IPS DF 6.9 (cell line): ENCODE measurements around the gene TMEM259.

Source experiments
- DNase-seq: peaks from one replicate; pipeline ENCODE4 v3.0.0-alpha.2; 2013; ENCODE audit warnings: low read depth, low spot score
- H3K27ac ChIP-seq: one replicate; pipeline ENCODE4 v1.5.1; 2013; ENCODE audit warnings: low read length, control low read depth
- H3K27me3 ChIP-seq: 2 replicates; pipeline ENCODE4 v1.6.1; 2013; ENCODE audit warnings: mild to moderate bottlenecking, low read length; ENCODE audit not compliant: control insufficient read depth, insufficient read depth
- H3K36me3 ChIP-seq: 2 replicates; pipeline ENCODE4 v1.6.1; 2013; ENCODE audit warnings: low read length; ENCODE audit not compliant: control insufficient read depth, insufficient read depth
- H3K4me1 ChIP-seq: 2 replicates; pipeline ENCODE4 v1.6.1; 2013; ENCODE audit warnings: low read length; ENCODE audit not compliant: control insufficient read depth, insufficient read depth
- H3K4me3 ChIP-seq: 2 replicates; pipeline ENCODE4 v1.5.1; 2013; ENCODE audit warnings: mild to moderate bottlenecking, low read length
- H3K9me3 ChIP-seq: 2 replicates; pipeline ENCODE4 v1.6.1; 2013; ENCODE audit warnings: low read length, inconsistent platforms; ENCODE audit not compliant: control insufficient read depth, insufficient read depth
- WGBS: extraction: QIAGEN DNeasy Blood & Tissue Kit; methylation state at CpG from one replicate; pipeline ENCODE4 v1.1.7; 2013; ENCODE audit warnings: mixed read lengths, missing lambda C conversion rate; ENCODE audit not compliant: insufficient read length, insufficient coverage; 5-methylcytosine and 5-hydroxymethylcytosine counted together

The TMEM259 gene

GRCh38 chr19:1047696-1048147 lies 26.8 kb upstream of the TMEM259 start:
- Histone ChIP-seq H3K36me3 (peaks cover 9% of the 10 kb centered on the region; the same call in 1 of the 2 replicates), H3K9me3 (no peaks in the 10 kb centered on the region), H3K4me3 (no peak overlapping the region), H3K4me1 (peaks cover 2% of the 10 kb centered on the region; the same call in 1 of the 2 replicates), H3K27me3 (no peaks in the 10 kb centered on the region), H3K27ac (no peak overlapping the region)
- no peak for DNase-seq
- WGBS = no CpG with 5 or more reads among the region's 20 CpGs

DNA sequence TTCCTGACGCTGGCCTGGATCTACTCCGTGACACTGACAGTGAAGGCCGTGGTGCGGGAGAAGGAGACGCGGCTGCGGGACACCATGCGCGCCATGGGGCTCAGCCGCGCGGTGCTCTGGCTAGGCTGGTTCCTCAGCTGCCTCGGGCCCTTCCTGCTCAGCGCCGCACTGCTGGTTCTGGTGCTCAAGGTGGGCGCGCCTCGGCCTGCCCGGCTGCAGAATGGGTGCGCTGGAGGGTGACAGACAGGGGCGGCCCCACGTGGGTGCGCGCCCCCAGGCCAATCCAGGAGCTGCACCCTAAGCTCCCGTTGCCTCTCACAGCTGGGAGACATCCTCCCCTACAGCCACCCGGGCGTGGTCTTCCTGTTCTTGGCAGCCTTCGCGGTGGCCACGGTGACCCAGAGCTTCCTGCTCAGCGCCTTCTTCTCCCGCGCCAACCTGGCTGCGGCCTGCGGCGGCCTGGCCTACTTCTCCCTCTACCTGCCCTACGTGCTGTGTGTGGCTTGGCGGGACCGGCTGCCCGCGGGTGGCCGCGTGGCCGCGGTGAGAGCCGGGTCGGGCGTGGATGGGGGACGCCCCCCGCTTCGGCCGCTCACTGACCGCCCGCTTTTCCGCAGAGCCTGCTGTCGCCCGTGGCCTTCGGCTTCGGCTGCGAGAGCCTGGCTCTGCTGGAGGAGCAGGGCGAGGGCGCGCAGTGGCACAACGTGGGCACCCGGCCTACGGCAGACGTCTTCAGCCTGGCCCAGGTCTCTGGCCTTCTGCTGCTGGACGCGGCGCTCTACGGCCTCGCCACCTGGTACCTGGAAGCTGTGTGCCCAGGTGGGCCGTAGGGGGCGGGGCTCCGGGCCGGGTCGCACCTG lies 26.1 kb upstream of the TMEM259 start:
- H3K4me1 ChIP-seq = peaks cover 2% of the 10 kb centered on the region; the same call in 1 of the 2 replicates
- DNase-seq = no peak
- H3K9me3 ChIP-seq = no peaks in the 10 kb centered on the region
- no peak overlapping the region for H3K27ac ChIP-seq
- H3K36me3 ChIP-seq = peaks cover 12% of the 10 kb centered on the region; the same call in 1 of the 2 replicates
- H3K27me3 ChIP-seq = no peaks in the 10 kb centered on the region
- WGBS = no CpG with 5 or more reads among the region's 77 CpGs
- H3K4me3 ChIP-seq = no peak overlapping the region

DNA sequence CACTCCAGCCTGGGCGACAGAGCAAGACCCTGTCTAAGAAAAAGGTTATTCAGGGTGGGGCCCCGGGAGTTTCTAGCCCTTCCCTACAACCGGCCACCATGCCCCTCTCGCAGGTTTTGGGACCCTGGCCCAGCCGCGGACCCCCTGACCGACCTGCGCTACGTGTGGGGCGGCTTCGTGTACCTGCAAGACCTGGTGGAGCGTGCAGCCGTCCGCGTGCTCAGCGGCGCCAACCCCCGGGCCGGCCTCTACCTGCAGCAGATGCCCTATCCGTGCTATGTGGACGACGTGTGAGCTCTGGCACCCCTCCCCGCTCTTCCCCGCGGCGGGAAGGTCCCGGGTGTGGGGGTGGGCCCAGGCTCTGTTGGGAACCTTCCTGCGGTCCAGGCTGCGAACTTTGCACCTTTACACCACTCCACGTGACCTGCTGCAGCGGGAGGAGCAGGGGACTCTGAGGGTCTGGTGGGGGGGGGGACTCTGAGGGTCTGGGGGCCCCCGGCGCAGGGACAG lies 25.2 kb upstream of the TMEM259 start:
- no peak for DNase-seq
- WGBS = no CpG with 5 or more reads among the region's 33 CpGs
- Histone ChIP-seq H3K36me3 (peaks cover 12% of the 10 kb centered on the region; the same call in 1 of the 2 replicates), H3K4me3 (no peak overlapping the region), H3K4me1 (peaks cover 2% of the 10 kb centered on the region; the same call in 1 of the 2 replicates), H3K27ac (no peak overlapping the region), H3K27me3 (no peaks in the 10 kb centered on the region), H3K9me3 (no peaks in the 10 kb centered on the region)

- Histone ChIP-seq H3K9me3 (no peaks in the 10 kb centered on the region), H3K27me3 (no peaks in the 10 kb centered on the region), H3K4me1 (peaks cover 2% of the 10 kb centered on the region; the same call in 1 of the 2 replicates), H3K36me3 (peaks cover 12% of the 10 kb centered on the region; the same call in 1 of the 2 replicates), H3K4me3 (no peak overlapping the region), H3K27ac (no peak overlapping the region)
- WGBS = no CpG with 5 or more reads among the region's 10 CpGs
- no peak for DNase-seq
Measured at GRCh38 chr19:1045247-1045603, 24.3 kb upstream of the TMEM259 start.

- no peak overlapping the region for H3K27ac ChIP-seq
- peaks cover 2% of the 10 kb centered on the region; the same call in 1 of the 2 replicates for H3K4me1 ChIP-seq
- H3K36me3 ChIP-seq = peaks cover 12% of the 10 kb centered on the region; the same call in 1 of the 2 replicates
- no CpG with 5 or more reads among the region's 23 CpGs for WGBS
- H3K4me3 ChIP-seq = no peak overlapping the region
- no peaks in the 10 kb centered on the region for H3K9me3 ChIP-seq
- no peaks in the 10 kb centered on the region for H3K27me3 ChIP-seq
- DNase-seq = no peak
Measured at GRCh38 chr19:1042689-1043511, 22.0 kb upstream of the TMEM259 start.

DNA sequence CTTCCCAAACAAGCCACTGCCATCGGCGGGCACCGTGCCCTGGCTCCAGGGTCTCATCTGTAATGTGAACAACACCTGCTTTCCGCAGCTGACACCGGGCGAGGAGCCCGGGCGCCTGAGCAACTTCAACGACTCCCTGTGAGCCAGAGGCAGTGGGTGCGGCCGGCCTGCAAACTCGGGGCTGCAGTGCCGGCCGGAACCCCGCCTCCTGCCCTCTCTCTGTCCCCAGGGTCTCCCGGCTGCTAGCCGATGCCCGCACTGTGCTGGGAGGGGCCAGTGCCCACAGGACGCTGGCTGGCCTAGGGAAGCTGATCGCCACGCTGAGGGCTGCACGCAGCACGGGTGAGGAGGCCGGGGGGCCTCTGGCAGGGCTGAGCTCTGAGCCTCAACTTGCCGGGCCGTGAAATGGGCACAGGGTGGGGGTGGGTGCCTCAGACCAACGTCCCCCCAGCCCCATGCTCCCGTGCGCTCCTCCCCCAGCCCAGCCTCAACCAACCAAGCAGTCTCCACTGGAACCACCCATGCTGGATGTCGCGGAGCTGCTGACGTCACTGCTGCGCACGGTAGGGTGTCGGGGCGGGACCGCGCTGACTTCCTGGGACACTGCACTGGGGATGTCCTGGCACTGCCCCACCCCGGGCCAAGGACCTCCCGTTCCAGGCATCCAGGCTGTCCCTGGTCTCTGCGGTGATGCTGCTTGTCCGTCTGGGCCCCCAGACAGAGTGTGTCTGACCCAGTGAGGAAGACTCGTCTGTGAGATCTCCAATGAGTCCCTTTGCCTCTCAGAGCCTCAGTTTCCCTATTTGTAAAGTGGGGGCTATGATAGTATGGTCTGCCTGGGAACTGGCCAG lies 21.1 kb upstream of the TMEM259 start:
- Histone ChIP-seq H3K4me3 (no peak overlapping the region), H3K36me3 (peaks cover 10% of the 10 kb centered on the region), H3K4me1 (peaks cover 2% of the 10 kb centered on the region; the same call in 1 of the 2 replicates), H3K9me3 (no peaks in the 10 kb centered on the region), H3K27ac (no peak overlapping the region), H3K27me3 (no peaks in the 10 kb centered on the region)
- WGBS = no CpG with 5 or more reads among the region's 43 CpGs
- DNase-seq = no peak

GRCh38 chr19:1041272-1041834 lies 20.4 kb upstream of the TMEM259 start:
- Histone ChIP-seq H3K4me1 (peaks cover 2% of the 10 kb centered on the region; the same call in 1 of the 2 replicates), H3K36me3 (peaks cover 12% of the 10 kb centered on the region), H3K27me3 (no peaks in the 10 kb centered on the region), H3K27ac (no peak overlapping the region), H3K4me3 (no peak overlapping the region; the same call in 1 of the 2 replicates), H3K9me3 (no peaks in the 10 kb centered on the region)
- no CpG with 5 or more reads among the region's 26 CpGs for WGBS
- DNase-seq = no peak

DNA sequence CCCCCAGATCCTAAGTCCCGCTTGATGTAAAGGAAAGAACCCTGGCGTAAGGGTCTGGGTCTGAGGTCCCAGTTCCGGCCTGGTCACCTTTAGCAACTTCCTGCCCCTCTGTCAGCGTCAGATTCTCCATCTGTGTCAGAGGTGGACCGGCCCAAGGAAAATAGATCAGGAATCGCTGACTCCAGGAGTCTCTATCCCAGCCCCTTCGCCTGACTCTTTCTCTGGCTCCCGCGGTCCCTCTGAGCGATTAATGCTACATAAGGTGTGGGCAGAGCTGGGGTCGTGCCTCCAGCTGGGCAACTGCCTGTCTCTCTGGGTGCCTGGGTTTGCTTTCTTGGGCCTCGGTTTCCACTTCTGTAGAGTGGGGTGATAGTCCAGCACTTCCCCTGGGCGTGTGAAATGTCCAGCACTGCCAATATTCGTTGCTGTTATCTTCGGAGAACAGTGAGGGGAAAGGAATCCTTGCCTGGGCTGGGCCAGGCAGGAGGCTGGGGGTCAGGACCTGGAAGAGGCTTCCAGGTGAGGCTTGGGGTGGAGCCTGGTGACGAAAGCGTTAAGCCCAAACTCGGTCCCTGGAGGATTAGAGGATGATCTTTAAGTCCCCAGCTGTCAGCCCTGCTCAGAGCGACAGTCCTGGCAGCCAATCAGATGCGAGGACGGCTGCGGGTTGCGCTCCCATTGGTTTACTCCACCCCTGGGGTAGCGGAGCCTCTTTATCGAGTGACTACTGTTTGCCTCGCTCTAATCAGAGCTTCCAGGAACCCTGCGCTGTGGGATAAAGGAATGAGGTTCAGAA lies 19.8 kb upstream of the TMEM259 start:
- Histone ChIP-seq H3K36me3 (peaks cover 14% of the 10 kb centered on the region), H3K4me1 (peaks cover 2% of the 10 kb centered on the region; the same call in 1 of the 2 replicates), H3K4me3 (peak overlapping the region; percentile 44; the same call in 1 of the 2 replicates), H3K9me3 (no peaks in the 10 kb centered on the region), H3K27me3 (no peaks in the 10 kb centered on the region), H3K27ac (no peak overlapping the region)
- peak; percentile 94 for DNase-seq
- WGBS = no CpG with 5 or more reads among the region's 27 CpGs
